Smooth muscle cell (in vitro differentiated cells): ENCODE measurements around the gene HGFAC. TPM values are rescaled to one million over a fixed set of nuclear protein-coding genes. Genes with fewer than 3 reads are reported as not detected.

Experiments used
- DNase-seq: peaks from one replicate; lab custom pipeline; 2025; ENCODE audit not compliant: unreplicated experiment; lab: John Stamatoyannopoulos, UW
- H2AFZ ChIP-seq: fragments of 200-600 bp; sonication (generic); 2 replicates; pipeline ENCODE4 v1.6.0; 2016; ENCODE audit warnings: antibody characterized with exemption, low read depth, mild to moderate bottlenecking
- H3F3A ChIP-seq: fragments of 200-600 bp; sonication (generic); 2 replicates; pipeline ENCODE4 v1.6.0; 2017; ENCODE audit warnings: antibody characterized with exemption, low read depth
- H3K27ac ChIP-seq: fragments of 200-600 bp; sonication (generic); 2 replicates; pipeline ENCODE4 v1.5.1; 2016; ENCODE audit warnings: low read depth, mild to moderate bottlenecking
- H3K27me3 ChIP-seq: fragments of 200-600 bp; sonication (generic); 2 replicates; pipeline ENCODE4 v1.6.1; 2016; ENCODE audit warnings: low read depth, mild to moderate bottlenecking
- H3K36me3 ChIP-seq: fragments of 200-600 bp; sonication (generic); 2 replicates; pipeline ENCODE4 v1.5.1; 2016; ENCODE audit warnings: low read depth
- H3K4me1 ChIP-seq: fragments of 200-600 bp; sonication (generic); 2 replicates; pipeline ENCODE4 v1.5.1; 2016; ENCODE audit warnings: low read depth
- H3K4me2 ChIP-seq: fragments of 200-600 bp; sonication (generic); 2 replicates; pipeline ENCODE4 v1.6.0; 2016; ENCODE audit warnings: mild to moderate bottlenecking
- H3K4me3 ChIP-seq: fragments of 200-600 bp; sonication (generic); 2 replicates; pipeline ENCODE4 v1.5.1; 2016; ENCODE audit warnings: mild to moderate bottlenecking
- H3K79me2 ChIP-seq: fragments of 200-600 bp; sonication (generic); 2 replicates; pipeline ENCODE4 v1.6.0; 2016; ENCODE audit warnings: low read depth, mild to moderate bottlenecking
- H3K9ac ChIP-seq: fragments of 200-600 bp; sonication (generic); 2 replicates; pipeline ENCODE4 v1.6.0; 2016; ENCODE audit warnings: low read depth
- H3K9me3 ChIP-seq: fragments of 200-600 bp; sonication (generic); replicated peaks from 2 replicates; pipeline ENCODE4 v1.5.1; 2016; ENCODE audit warnings: low read depth
- H4K20me1 ChIP-seq: fragments of 200-600 bp; sonication (generic); 2 replicates; pipeline ENCODE4 v1.6.0; 2016; ENCODE audit warnings: low read depth
- WGBS: methylation state at CpG from one replicate; pipeline ENCODE4 v1.1.7; 2016; ENCODE audit warnings: low lambda C conversion rate; 5-methylcytosine and 5-hydroxymethylcytosine counted together
- polyA plus RNA-seq: library from polyadenylated mRNA; unstranded; fragments of >200 nt; fragmentation: Nextera tagmentation; extraction: Ambion mirVana; gene quantifications from 2 replicates; pipeline ENCODE4 v1.2.1, GENCODE V29; 2016
- total RNA-seq: library from RNA; depleted of rRNA; stranded (reverse); fragments of >200 nt; gene quantifications from 2 replicates; pipeline ENCODE4 v1.2.3, GENCODE V29; 2014
- TF ChIP-seq, protein P1 (sequence below): fragments of 200-600 bp; sonication (generic); IDR thresholded peaks from 2 replicates; pipeline ENCODE4 v1.5.1; 2017; ENCODE audit warnings: borderline replicate concordance, mild to moderate bottlenecking, antibody characterized with exemption; ENCODE audit not compliant: insufficient read depth, poor library complexity, severe bottlenecking

HGFAC gene
- total and polyA plus RNA-seq, 2 experiments from 2014 or later: 0.58 TPM; not detected in 1

DNA sequence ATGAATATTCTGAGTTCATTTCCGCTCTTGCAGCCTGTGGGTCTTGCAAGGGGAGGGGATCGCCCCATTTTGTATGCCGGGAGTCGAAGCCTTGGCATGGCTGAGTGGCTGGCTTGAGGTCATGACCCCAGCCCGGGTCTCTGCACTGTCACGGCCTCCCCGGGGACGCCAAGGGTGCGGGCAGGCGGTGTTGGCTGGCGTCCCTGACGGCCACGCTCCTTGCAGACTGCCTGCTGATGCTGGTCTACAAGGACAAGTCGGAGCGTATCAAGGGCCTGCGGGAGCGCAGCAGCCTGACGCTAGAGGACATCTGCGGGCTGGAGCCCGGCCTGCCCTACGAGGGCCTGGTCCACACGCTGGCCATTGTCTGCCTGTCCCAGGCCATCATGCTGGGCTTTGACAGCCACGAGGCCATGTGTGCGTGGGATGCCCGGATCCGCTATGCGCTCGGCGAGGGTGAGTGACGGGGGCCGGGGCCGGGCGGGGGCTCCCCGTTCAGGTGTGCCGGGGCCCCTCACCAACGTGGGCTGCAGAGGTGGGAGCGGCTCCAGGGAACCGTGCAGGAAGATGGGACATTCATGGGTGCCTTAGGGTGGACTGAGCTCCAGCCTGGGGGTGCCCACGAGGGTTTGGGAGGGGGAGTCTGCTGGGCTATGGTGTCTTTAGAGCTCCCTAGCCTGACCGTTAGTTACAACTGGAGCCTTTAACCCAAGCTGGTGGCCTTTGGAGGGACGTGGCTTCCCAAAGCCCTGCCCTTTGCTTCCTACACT lies 31.6 kb downstream of the HGFAC start:
- Histone ChIP-seq H3K36me3 (no peaks in the 10 kb centered on the region), H3K4me3 (no peak overlapping the region), H3K9ac (no peak overlapping the region), H3K9me3 (no peaks in the 10 kb centered on the region), H4K20me1 (no peaks in the 10 kb centered on the region), H3F3A (no peaks in the 10 kb centered on the region), H3K4me1 (peaks cover 8% of the 10 kb centered on the region), H3K79me2 (no peaks in the 10 kb centered on the region), H2AFZ (no peak overlapping the region), H3K4me2 (no peak overlapping the region), H3K27me3 (no peaks in the 10 kb centered on the region), H3K27ac (no peak overlapping the region)
- no peak for DNase-seq
- WGBS: 92% methylated on average over 41 of the region's 41 CpGs
- TF ChIP-seq, protein P1, sequence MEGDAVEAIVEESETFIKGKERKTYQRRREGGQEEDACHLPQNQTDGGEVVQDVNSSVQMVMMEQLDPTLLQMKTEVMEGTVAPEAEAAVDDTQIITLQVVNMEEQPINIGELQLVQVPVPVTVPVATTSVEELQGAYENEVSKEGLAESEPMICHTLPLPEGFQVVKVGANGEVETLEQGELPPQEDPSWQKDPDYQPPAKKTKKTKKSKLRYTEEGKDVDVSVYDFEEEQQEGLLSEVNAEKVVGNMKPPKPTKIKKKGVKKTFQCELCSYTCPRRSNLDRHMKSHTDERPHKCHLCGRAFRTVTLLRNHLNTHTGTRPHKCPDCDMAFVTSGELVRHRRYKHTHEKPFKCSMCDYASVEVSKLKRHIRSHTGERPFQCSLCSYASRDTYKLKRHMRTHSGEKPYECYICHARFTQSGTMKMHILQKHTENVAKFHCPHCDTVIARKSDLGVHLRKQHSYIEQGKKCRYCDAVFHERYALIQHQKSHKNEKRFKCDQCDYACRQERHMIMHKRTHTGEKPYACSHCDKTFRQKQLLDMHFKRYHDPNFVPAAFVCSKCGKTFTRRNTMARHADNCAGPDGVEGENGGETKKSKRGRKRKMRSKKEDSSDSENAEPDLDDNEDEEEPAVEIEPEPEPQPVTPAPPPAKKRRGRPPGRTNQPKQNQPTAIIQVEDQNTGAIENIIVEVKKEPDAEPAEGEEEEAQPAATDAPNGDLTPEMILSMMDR: no peak

DNA sequence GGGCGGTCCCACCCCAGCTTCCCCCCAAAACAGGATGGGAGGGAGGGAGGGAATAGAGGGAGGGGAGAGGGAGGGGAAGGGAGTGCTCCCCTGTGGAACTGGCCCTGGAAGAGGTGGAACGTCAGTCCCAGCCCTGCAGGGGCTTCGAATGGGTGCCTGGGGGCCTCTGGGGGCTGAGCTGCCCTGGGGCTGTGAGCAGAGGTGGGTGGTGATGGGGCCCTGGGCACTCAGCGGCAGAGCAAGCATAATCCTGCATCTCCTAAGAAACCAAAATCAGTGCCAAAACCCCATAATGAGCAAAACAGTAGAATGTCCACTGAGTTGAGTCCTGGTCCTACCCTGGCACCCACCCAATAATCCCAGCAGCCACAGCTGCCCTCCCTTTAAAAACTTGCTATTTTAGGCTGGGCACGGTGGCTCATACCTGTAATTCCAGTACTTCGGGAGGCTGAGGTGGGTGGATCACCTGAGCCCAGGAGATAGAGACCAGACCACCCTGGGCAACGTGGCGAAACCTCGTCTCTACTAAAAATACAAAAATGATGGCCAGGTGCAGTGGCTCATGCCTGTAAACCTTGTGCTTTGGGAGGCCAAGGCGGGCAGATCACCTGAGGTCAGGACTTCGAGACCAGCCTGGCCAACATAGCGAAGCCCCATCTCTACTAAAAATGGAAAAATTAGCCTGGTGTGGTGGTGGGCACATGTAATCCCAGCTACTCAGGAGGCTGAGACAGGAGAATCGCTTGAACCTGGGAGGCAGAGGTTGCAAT lies 32.4 kb downstream of the HGFAC start:
- TF ChIP-seq, protein P1: no peak
- no peaks in the 10 kb centered on the region for H3K27me3 ChIP-seq

DNA sequence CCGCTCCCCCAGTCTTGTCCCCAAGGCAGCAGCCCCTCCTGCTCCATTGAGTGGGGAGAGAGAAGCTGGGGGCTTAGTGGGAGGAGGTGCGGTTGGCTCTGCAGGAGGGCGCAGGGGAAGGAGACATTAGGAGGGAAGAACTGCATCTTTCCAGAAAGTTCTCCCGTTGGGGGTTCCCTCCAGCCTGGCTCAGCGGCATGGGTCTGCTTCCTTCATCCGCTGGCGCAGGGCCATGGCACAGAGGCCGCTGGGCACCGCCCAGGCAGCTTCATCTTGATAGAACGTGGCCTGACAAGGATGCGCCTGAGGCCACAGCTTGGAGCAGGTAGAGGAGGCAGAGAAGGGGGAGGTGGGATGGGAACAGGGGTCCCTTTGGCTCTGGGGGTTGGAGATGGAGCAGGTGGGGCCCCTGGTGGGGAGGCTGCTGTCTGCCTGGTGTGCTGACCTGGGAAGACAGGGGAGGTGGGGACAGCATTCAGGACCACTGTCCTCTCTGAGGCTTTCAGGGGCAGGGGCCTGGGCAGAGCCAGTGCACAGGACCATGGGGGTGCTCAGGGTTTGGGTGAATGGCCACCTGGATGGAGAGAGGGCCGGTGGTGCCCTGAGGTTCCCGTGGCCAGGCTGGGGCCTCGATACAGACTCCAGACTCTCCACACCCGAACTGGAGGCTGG lies 33.4 kb downstream of the HGFAC start:
- TF ChIP-seq, protein P1: no peak
- H3K9me3 ChIP-seq: no peaks in the 10 kb centered on the region

More for the DNA sequence above, 32.4 kb downstream of the HGFAC start:
- Histone ChIP-seq H3K4me2 (no peak overlapping the region), H4K20me1 (no peaks in the 10 kb centered on the region), H3K36me3 (no peaks in the 10 kb centered on the region), H3K9ac (no peak overlapping the region), H3K27ac (no peak overlapping the region), H3K79me2 (no peaks in the 10 kb centered on the region), H3F3A (no peaks in the 10 kb centered on the region), H3K9me3 (no peaks in the 10 kb centered on the region), H2AFZ (no peak overlapping the region), H3K4me3 (no peak overlapping the region), H3K4me1 (peaks cover 9% of the 10 kb centered on the region)
- DNase-seq: no peak
- 85% methylated on average over 13 of the region's 13 CpGs for WGBS

More for the DNA sequence above, 33.4 kb downstream of the HGFAC start:
- Histone ChIP-seq H4K20me1 (no peaks in the 10 kb centered on the region), H3K27ac (no peak overlapping the region), H3K4me2 (no peak overlapping the region), H2AFZ (no peak overlapping the region), H3K27me3 (no peaks in the 10 kb centered on the region), H3K4me3 (no peak overlapping the region), H3K79me2 (no peaks in the 10 kb centered on the region), H3K9ac (no peak overlapping the region), H3F3A (no peaks in the 10 kb centered on the region), H3K4me1 (peaks cover 9% of the 10 kb centered on the region), H3K36me3 (no peaks in the 10 kb centered on the region)
- 91% methylated on average over 15 of the region's 15 CpGs for WGBS
- DNase-seq: no peak
